Liver (tissue), 9 donors: ENCODE results near the gene MSH5. TPM values are rescaled to one million over a fixed set of nuclear protein-coding genes. Genes with fewer than 3 reads are reported as not detected.

Source experiments
- DNase-seq: peaks from one replicate; pipeline ENCODE4 v3.0.0-alpha.2; 2017; ENCODE audit warnings: low spot score
- H3K27ac ChIP-seq, 2 donors: one replicate each; pipeline ENCODE4 v1.7.0; 2013; ENCODE audit warnings: inconsistent platforms in 2 of 2, low read length in 2 of 2, control low read depth in 1 of 2, low read depth in 1 of 2, mild to moderate bottlenecking in 1 of 2
- H3K27me3 ChIP-seq, 4 donors: one replicate each; pipeline versions ENCODE4 v1.6.1 to v1.7.0; 2013; ENCODE audit warnings: low read length in 3 of 4, inconsistent platforms in 1 of 4, mild to moderate bottlenecking in 1 of 4, moderate library complexity in 1 of 4; ENCODE audit not compliant: control insufficient read depth in 4 of 4, insufficient read depth in 4 of 4
- H3K36me3 ChIP-seq, 4 donors: one replicate each; pipeline versions ENCODE4 v1.6.1 to v1.7.0; 2013; ENCODE audit warnings: low read length in 3 of 4, mild to moderate bottlenecking in 3 of 4, low read depth in 1 of 4, moderate library complexity in 1 of 4; ENCODE audit not compliant: control insufficient read depth in 4 of 4, insufficient read depth in 3 of 4
- H3K4me1 ChIP-seq, 4 donors: one replicate each; pipeline versions ENCODE4 v1.6.1 to v1.7.0; 2013; ENCODE audit warnings: low read length in 3 of 4, mild to moderate bottlenecking in 3 of 4, moderate library complexity in 1 of 4; ENCODE audit not compliant: control insufficient read depth in 4 of 4, insufficient read depth in 4 of 4
- H3K4me3 ChIP-seq, 3 donors: one replicate each; pipeline versions ENCODE4 v1.6.1 to v1.7.0; 2013; ENCODE audit warnings: low read length in 3 of 3, control low read depth in 1 of 3, low read depth in 1 of 3, mild to moderate bottlenecking in 1 of 3
- H3K9ac ChIP-seq, 2 donors: one replicate each; pipeline ENCODE4 v1.7.0; 2013; ENCODE audit warnings: low read length in 2 of 2, mild to moderate bottlenecking in 2 of 2, moderate library complexity in 2 of 2, control low read depth in 1 of 2, low read depth in 1 of 2
- H3K9me3 ChIP-seq, 4 donors: one replicate each; pipeline versions ENCODE4 v1.6.1 to v1.7.0; 2013; ENCODE audit warnings: low read length in 3 of 4; ENCODE audit not compliant: control insufficient read depth in 4 of 4
- ATF3 ChIP-seq: IDR thresholded peaks from 2 replicates; pipeline ENCODE4 v1.6.1; 2016; ENCODE audit warnings: antibody characterized with exemption
- CTCF ChIP-seq: fragments of 150-350 bp; IDR thresholded peaks from 2 replicates; pipeline ENCODE4 v1.5.1; 2017; ENCODE audit warnings: improper control_type of control experiment, low read depth, low read length; ENCODE audit not compliant: missing input control
- EGR1 ChIP-seq, 2 donors: IDR thresholded peaks; 2 replicates each; pipeline ENCODE4 v1.6.1; 2016 to 2018; ENCODE audit warnings: antibody characterized with exemption in 2 of 2, low read depth in 2 of 2
- FOXA1 ChIP-seq: IDR thresholded peaks from 2 replicates; pipeline ENCODE4 v1.6.1; 2016; ENCODE audit warnings: antibody characterized with exemption
- FOXA2 ChIP-seq: IDR thresholded peaks from 2 replicates; pipeline ENCODE4 v1.6.1; 2016; ENCODE audit warnings: antibody characterized with exemption
- GABPA ChIP-seq, 2 donors: IDR thresholded peaks in 1 of 2; conservative IDR thresholded peaks in 1 of 2; 2 replicates each; pipeline ENCODE4 v1.6.1; 2016; ENCODE audit warnings: antibody characterized with exemption in 2 of 2, mild to moderate bottlenecking in 1 of 2, moderate library complexity in 1 of 2
- HNF4A ChIP-seq, 2 donors: conservative IDR thresholded peaks; 2 replicates each; pipeline ENCODE4 v1.6.1; 2016; ENCODE audit warnings: antibody characterized with exemption in 2 of 2, mild to moderate bottlenecking in 2 of 2
- HNF4G ChIP-seq: IDR thresholded peaks from 2 replicates; pipeline ENCODE4 v1.6.1; 2016; ENCODE audit warnings: antibody characterized with exemption
- JUND ChIP-seq, 2 donors: IDR thresholded peaks; 2 replicates each; pipeline ENCODE4 v1.6.1; 2016; ENCODE audit warnings: antibody characterized with exemption in 2 of 2
- MAX ChIP-seq: IDR thresholded peaks from 2 replicates; pipeline ENCODE4 v1.6.1; 2016; ENCODE audit warnings: antibody characterized with exemption
- NR2F2 ChIP-seq: IDR thresholded peaks from 2 replicates; pipeline ENCODE4 v1.6.1; 2016; ENCODE audit warnings: antibody characterized with exemption
- RAD21 ChIP-seq, 2 donors: IDR thresholded peaks; 2 replicates each; pipeline ENCODE4 v1.6.1; 2016; ENCODE audit warnings: antibody characterized with exemption in 2 of 2, mild to moderate bottlenecking in 2 of 2
- REST ChIP-seq: IDR thresholded peaks from 2 replicates; pipeline ENCODE4 v1.6.1; 2016; ENCODE audit warnings: antibody characterized with exemption, mild to moderate bottlenecking
- RXRA ChIP-seq, 2 donors: IDR thresholded peaks; 2 replicates each; pipeline ENCODE4 v1.6.1; 2017 to 2018; ENCODE audit warnings: antibody characterized with exemption in 2 of 2, mild to moderate bottlenecking in 1 of 2
- SP1 ChIP-seq: IDR thresholded peaks from 2 replicates; pipeline ENCODE4 v1.6.1; 2018; ENCODE audit warnings: antibody characterized with exemption, mild to moderate bottlenecking
- TAF1 ChIP-seq: conservative IDR thresholded peaks from 2 replicates; pipeline ENCODE4 v1.6.1; 2016; ENCODE audit warnings: antibody characterized with exemption, mild to moderate bottlenecking
- YY1 ChIP-seq: IDR thresholded peaks from 2 replicates; pipeline ENCODE4 v1.6.1; 2016; ENCODE audit warnings: antibody characterized with exemption, mild to moderate bottlenecking
- ZBTB33 ChIP-seq: IDR thresholded peaks from 2 replicates; pipeline ENCODE4 v1.6.1; 2016; ENCODE audit warnings: antibody characterized with exemption
- WGBS: extraction: QIAGEN DNeasy Blood & Tissue Kit; methylation state at CpG from one replicate; pipeline ENCODE4 v1.1.7; 2013; 5-methylcytosine and 5-hydroxymethylcytosine counted together
- polyA plus RNA-seq, 2 donors: library from polyadenylated mRNA; stranded (reverse) in 1 of 2; unstranded in 1 of 2; fragments of 200-250 nt in 1 of 2; fragments of >200 nt in 1 of 2; fragmentation: Nextera tagmentation in 1 of 2; extraction: Ambion mirVana in 1 of 2; gene quantifications; one replicate each; pipeline versions ENCODE4 v1.2.1 to v1.2.3, GENCODE V29; 2013 to 2015
- total RNA-seq, 2 donors: library from RNA; depleted of rRNA; stranded (reverse); fragments of >200 nt; gene quantifications; one replicate each; pipeline ENCODE4 v1.2.3, GENCODE V29; 2014
- donor health status: healthy.
- donor health status: healthy.
- donor health status: healthy.
- donor health status: healthy.
- donor health status: healthy.

MSH5 gene
- total and polyA plus RNA-seq, 4 donors = 1.2 to 6.4 (median 4.0) TPM

GRCh38 chr6:31693535-31693934 is 46.3 kb upstream of the MSH5 start:
- TF ChIP-seq GABPA (IDR thresholded peaks at IDR 0.05 in 1 of 2, conservative IDR thresholded peaks at IDR 0.05 in 1 of 2) (no peak), RAD21 (IDR thresholded peaks at IDR 0.05) (no peak), HNF4A (conservative IDR thresholded peaks at IDR 0.05) (no peak), EGR1 (IDR thresholded peaks at IDR 0.05; ENCODE audit: low read depth in 2 of 2) (no peak), SP1 (no peak), TAF1 (no peak), RXRA (IDR thresholded peaks at IDR 0.05) (no peak), FOXA2 (no peak), MAX (no peak), ATF3 (no peak), YY1 (no peak), FOXA1 (no peak), ZBTB33 (no peak), JUND (IDR thresholded peaks at IDR 0.05) (no peak), CTCF (no peak), REST (no peak), HNF4G (no peak), NR2F2 (no peak)
- H3K9ac ChIP-seq = no peak overlapping the region
- no peaks in the 10 kb centered on the region for H3K27me3 ChIP-seq
- WGBS = 94% methylated on average over 6 of the region's 6 CpGs
- H3K9me3 ChIP-seq = no peaks in the 10 kb centered on the region
- no peak overlapping the region for H3K27ac ChIP-seq
- H3K4me3 ChIP-seq = no peak overlapping the region
- H3K4me1 ChIP-seq = no peaks in the 10 kb centered on the region
- no peak for DNase-seq
- peaks cover 8 to 68% (median 51%) of the 10 kb centered on the region in 4 donors for H3K36me3 ChIP-seq
